ENCODE data around the gene ITCH. TPM values are rescaled to one million over a fixed set of nuclear protein-coding genes. Genes with fewer than 3 reads are reported as not detected.

The ITCH gene
- total RNA-seq, 2 donors from 2014 or later: 22.4 to 24.4 TPM

- ATAC-seq: peak; percentile 1
- H3K4me1 ChIP-seq: peaks cover 14% of the 10 kb centered on the region
- intact Hi-C loops (cut with DNase I): no loop called here
- peak overlapping the region; percentile 84 to 93 (median 90) for H3K27ac ChIP-seq
- no peaks in the 10 kb centered on the region for H3K27me3 ChIP-seq
- H3K36me3 ChIP-seq (replicated peaks in 1 of 2; ENCODE audit: insufficient read depth in 1 of 2, low read depth in 2 of 2): no peaks in the 10 kb centered on the region
- 69 to 72% methylated on average over 21 to 42 of the region's 43 CpGs for WGBS, 2 donors
- no peaks in the 10 kb centered on the region for H3K9me3 ChIP-seq
- peak overlapping the region in 1 of 2 donors; percentile 53 for H3K4me3 ChIP-seq
- DNase-seq: peak in 3 of 4 donors; percentile 25 to 37 (median 32)
- TF ChIP-seq, protein P1, sequence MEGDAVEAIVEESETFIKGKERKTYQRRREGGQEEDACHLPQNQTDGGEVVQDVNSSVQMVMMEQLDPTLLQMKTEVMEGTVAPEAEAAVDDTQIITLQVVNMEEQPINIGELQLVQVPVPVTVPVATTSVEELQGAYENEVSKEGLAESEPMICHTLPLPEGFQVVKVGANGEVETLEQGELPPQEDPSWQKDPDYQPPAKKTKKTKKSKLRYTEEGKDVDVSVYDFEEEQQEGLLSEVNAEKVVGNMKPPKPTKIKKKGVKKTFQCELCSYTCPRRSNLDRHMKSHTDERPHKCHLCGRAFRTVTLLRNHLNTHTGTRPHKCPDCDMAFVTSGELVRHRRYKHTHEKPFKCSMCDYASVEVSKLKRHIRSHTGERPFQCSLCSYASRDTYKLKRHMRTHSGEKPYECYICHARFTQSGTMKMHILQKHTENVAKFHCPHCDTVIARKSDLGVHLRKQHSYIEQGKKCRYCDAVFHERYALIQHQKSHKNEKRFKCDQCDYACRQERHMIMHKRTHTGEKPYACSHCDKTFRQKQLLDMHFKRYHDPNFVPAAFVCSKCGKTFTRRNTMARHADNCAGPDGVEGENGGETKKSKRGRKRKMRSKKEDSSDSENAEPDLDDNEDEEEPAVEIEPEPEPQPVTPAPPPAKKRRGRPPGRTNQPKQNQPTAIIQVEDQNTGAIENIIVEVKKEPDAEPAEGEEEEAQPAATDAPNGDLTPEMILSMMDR (IDR thresholded peaks at IDR 0.05): no peak
- TF ChIP-seq POLR2A (IDR thresholded peaks at IDR 0.05): no peak
Measured at GRCh38 chr20:34559311-34560140, 196.5 kb downstream of the ITCH start.

GRCh38 chr20:34560141-34560523 is 197.1 kb downstream of the ITCH start:
- intact Hi-C loops (cut with DNase I): no loop called here
- ATAC-seq: no peak
- H3K9me3 ChIP-seq: no peaks in the 10 kb centered on the region
- TF ChIP-seq, protein P1 (IDR thresholded peaks at IDR 0.05): no peak
- no peak for TF ChIP-seq POLR2A (IDR thresholded peaks at IDR 0.05)
- DNase-seq: peak in 1 of 4 donors; percentile 29
- H3K4me3 ChIP-seq: no peak overlapping the region
- 72 to 78% methylated on average over 9 to 10 of the region's 12 CpGs for WGBS, 2 donors
- no peaks in the 10 kb centered on the region for H3K36me3 ChIP-seq (replicated peaks in 1 of 2; ENCODE audit: insufficient read depth in 1 of 2, low read depth in 2 of 2)
- H3K27ac ChIP-seq: peak overlapping the region in 1 of 4 donors; percentile 93
- H3K4me1 ChIP-seq: peaks cover 14% of the 10 kb centered on the region
- no peaks in the 10 kb centered on the region for H3K27me3 ChIP-seq

DNA sequence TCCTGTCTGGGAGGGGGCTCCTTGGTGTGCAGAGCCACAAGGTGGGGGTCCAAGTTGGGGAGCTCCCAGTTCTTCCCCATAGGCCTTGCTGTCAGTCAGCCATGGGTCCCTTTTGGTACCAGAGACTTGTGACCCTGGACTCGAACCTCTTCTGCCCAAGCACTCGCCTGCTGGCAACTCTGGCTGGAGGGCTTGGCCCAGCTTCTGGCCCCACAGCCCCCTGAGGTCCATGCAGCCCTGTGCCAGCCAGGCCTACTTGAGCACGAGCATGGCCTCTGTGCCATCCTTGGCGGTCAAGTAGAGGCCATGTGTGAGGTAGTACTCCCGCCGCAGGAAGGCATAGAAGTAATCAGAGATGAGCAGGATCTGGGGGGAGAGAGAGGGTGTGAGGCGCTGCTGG is 197.5 kb downstream of the ITCH start:
- ATAC-seq: no peak
- H3K9me3 ChIP-seq: no peaks in the 10 kb centered on the region

More for the DNA sequence above, 197.5 kb downstream of the ITCH start:
- Histone ChIP-seq H3K27ac (no peak overlapping the region), H3K36me3 (replicated peaks in 1 of 2; ENCODE audit: insufficient read depth in 1 of 2, low read depth in 2 of 2) (no peaks in the 10 kb centered on the region), H3K4me3 (no peak overlapping the region), H3K27me3 (no peaks in the 10 kb centered on the region), H3K4me1 (peaks cover 14% of the 10 kb centered on the region)
- TF ChIP-seq, protein P1 (IDR thresholded peaks at IDR 0.05): no peak
- no peak for TF ChIP-seq POLR2A (IDR thresholded peaks at IDR 0.05)
- intact Hi-C loops (cut with DNase I): no loop called here
- no peak for DNase-seq
- 94% methylated on average over 7 of the region's 7 CpGs; no CpG with 5 or more reads in 1 of the 2 donors for WGBS, 2 donors

MicroRNAs within 50 kb of the gene (microRNA counts, 767-probe panel; counts per million panel counts)
- 0 to 736 counts per million in 2 donors for microRNA hsa-miR-644a

Small RNAs within 50 kb of the gene (microRNA-seq; reads per million reads assigned to microRNA genes)
- gene MIR644A (ENCODE audit: borderline number of aligned reads in 2 of 2, borderline replicate concordance in 2 of 2): 0 to 0.90 reads per million in 2 donors

Small RNAs within 50 kb of the gene (small RNA-seq; reads per million reads assigned to genes)
- not detected for gene AL356299.1
- gene MIR644A: not detected
- not detected for gene RF00019

Other genes with a start within 250 kb of the ITCH start
- not detected for gene ASIP, start 121.8 kb upstream of the ITCH start, total RNA-seq
- 10 to 100 TPM; 73.2 to 85.4 TPM for gene AHCY, start 59.9 kb upstream of the ITCH start, total RNA-seq
- 10 to 100 TPM; 58.9 to 64.3 TPM for gene DYNLRB1, start 153.1 kb downstream of the ITCH start, total RNA-seq
- gene MAP1LC3A, start 195.4 kb downstream of the ITCH start, total RNA-seq: 10 to 100 TPM; 22.4 to 37.6 TPM

All from body of pancreas (tissue), 4 donors.